Naive B cell (primary cell): Measurements from ENCODE around the gene IPO7. TPM values are rescaled to one million over a fixed set of nuclear protein-coding genes. Genes with fewer than 3 reads are reported as not detected.
"Not testable (repeated sequence)": the region's sequence is repeated elsewhere in the genome, so short reads cannot be mapped to it uniquely, and the experiment has no call there.

Experiments used
- ATAC-seq, 2 donors: fragments of 150-1000 bp; cut with Tn5 transposase; 2 replicates each; pipeline ENCODE4 v1.10.0; 2021; ENCODE audit warnings: low read depth in 2 of 2, mild to moderate bottlenecking in 2 of 2, moderate library complexity in 2 of 2
- DNase-seq: peaks from one replicate; pipeline ENCODE4 v3.0.0; 2022
- H3K27ac Mint-ChIP-seq, 6 donors: one replicate each; pipeline ENCODE4 v1.8.0; 2020 to 2022; ENCODE audit warnings: mild to moderate bottlenecking in 6 of 6, mixed read lengths in 6 of 6, moderate library complexity in 5 of 6, inconsistent platforms in 2 of 6
- H3K27me3 Mint-ChIP-seq, 3 donors: one replicate each; pipeline ENCODE4 v1.8.0; 2021 to 2022; ENCODE audit warnings: mixed read lengths in 3 of 3, mild to moderate bottlenecking in 1 of 3
- H3K36me3 Mint-ChIP-seq, 2 donors: one replicate each; pipeline ENCODE4 v1.8.0; 2020 to 2022; ENCODE audit warnings: mixed read lengths in 2 of 2, inconsistent platforms in 1 of 2, mild to moderate bottlenecking in 1 of 2
- H3K4me1 Mint-ChIP-seq, 3 donors: one replicate each; pipeline ENCODE4 v1.8.0; 2020 to 2022; ENCODE audit warnings: mixed read lengths in 3 of 3, inconsistent platforms in 1 of 3, mild to moderate bottlenecking in 1 of 3, moderate library complexity in 1 of 3
- H3K4me3 Mint-ChIP-seq, 8 donors: one replicate each; pipeline ENCODE4 v1.8.0; 2020 to 2022; ENCODE audit warnings: mild to moderate bottlenecking in 8 of 8, mixed read lengths in 8 of 8, moderate library complexity in 8 of 8, inconsistent platforms in 2 of 8
- H3K9me3 Mint-ChIP-seq, 7 donors: one replicate each; pipeline ENCODE4 v1.8.0; 2020 to 2022; ENCODE audit warnings: mixed read lengths in 7 of 7, mild to moderate bottlenecking in 5 of 7, inconsistent platforms in 2 of 7, moderate library complexity in 1 of 7
- polyA plus RNA-seq, 6 donors: library from polyadenylated mRNA; unstranded; fragments of 300-500 nt; fragmentation: Illumina TruSeq; gene quantifications; one replicate each; pipeline ENCODE4 v1.2.3, GENCODE V29; 2021; ENCODE audit warnings: low read depth in 6 of 6

The IPO7 gene
- polyA plus RNA-seq, 6 donors from 2014 or later = 3.8 to 33.4 (median 5.5) TPM

DNA sequence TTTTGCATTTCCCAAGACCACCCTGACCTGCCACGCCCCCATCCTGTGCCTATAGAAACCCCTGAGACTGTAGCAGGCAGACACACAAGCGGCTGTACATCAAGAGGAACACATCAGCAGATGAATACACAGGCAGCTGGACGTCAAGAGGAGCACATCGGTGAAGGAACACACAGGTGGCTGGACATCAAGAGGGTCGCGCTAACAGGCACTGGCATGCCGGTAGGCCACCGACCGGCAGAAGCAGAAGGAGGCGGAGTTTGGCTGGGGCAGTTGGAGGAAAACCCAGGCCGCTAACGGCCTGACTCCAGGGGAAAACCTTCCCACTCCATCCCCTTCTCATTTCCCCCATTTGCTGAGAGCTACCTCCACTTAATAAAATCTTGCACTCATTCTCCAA is 5.4 kb upstream of the IPO7 start:
- Mint-ChIP-seq H3K27me3 (no peaks in the 10 kb centered on the region), H3K27ac (peak overlapping the region in 1 of 6 donors; percentile 2), H3K4me1 (peaks cover under 1 to 4% (median under 1%) of the 10 kb centered on the region in 3 donors), H3K9me3 (no peaks in the 10 kb centered on the region), H3K4me3 (peak overlapping the region in 1 of 8 donors; percentile 30), H3K36me3 (no peaks in the 10 kb centered on the region)
- no peak for ATAC-seq
- no peak for DNase-seq

DNA sequence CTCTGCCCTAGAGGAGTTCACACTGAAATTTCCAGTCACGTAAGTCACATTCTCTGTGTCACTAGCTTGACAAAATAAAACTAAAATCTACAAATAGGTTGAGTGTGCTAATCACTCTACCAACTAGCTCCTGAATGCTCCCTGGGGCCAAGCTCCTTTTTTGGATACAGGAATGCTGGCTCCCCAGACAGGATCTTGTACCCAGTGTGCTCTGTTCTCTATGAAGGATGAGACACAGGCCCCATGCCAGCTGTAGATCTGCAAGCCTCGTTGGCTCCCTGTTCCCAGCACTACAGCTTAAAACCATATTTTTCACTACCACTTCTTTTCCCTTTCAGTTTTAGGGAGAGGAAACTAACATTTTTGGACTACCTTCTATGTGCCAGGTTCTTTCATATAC is 3.7 kb upstream of the IPO7 start:
- Mint-ChIP-seq H3K9me3 (no peaks in the 10 kb centered on the region), H3K36me3 (no peaks in the 10 kb centered on the region), H3K4me1 (peaks cover 13 to 18% (median 17%) of the 10 kb centered on the region in 3 donors), H3K4me3 (peak overlapping the region in 1 of 8 donors; percentile 41), H3K27me3 (no peaks in the 10 kb centered on the region), H3K27ac (no peak overlapping the region)
- DNase-seq (no peak), ATAC-seq (no peak)

GRCh38 chr11:9385327-9385899 is 961 bp downstream of the IPO7 start:
- no peaks in the 10 kb centered on the region for H3K27me3 Mint-ChIP-seq
- DNase-seq (no peak), ATAC-seq (no peak)
- peaks cover 27 to 43% (median 38%) of the 10 kb centered on the region in 3 donors for H3K4me1 Mint-ChIP-seq
- peak overlapping the region in 5 of 6 donors; percentile 92 to 97 (median 95) for H3K27ac Mint-ChIP-seq
- H3K9me3 Mint-ChIP-seq = no peaks in the 10 kb centered on the region
- peak overlapping the region; percentile 93 to 99 (median 97) for H3K4me3 Mint-ChIP-seq
- no peaks in the 10 kb centered on the region for H3K36me3 Mint-ChIP-seq

DNA sequence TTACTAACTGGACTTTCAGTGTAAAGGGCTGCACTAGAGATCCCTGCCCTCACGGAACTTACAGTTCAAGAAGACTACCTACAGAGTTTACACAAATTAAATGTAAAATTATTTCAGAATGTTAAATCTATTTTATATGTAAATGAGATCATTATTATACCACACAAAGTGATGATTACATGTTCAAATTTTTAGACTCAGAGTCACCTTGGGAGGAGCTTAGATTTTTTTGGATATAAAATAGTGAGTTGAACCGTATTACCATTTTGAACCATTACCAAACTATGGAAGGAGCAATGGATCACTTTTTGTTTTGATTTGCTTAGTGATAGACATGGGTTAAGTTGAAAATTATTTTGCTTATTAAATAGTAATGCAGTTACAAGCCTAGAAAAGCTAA is 1.6 kb downstream of the IPO7 start:
- peak overlapping the region in 6 of 8 donors; percentile 93 to 99 (median 97) for H3K4me3 Mint-ChIP-seq

GRCh38 chr11:9386901-9387300 is 2.4 kb downstream of the IPO7 start:
- ATAC-seq (no peak), DNase-seq (no peak)
- H3K36me3 Mint-ChIP-seq = no peaks in the 10 kb centered on the region
- peak overlapping the region; percentile 1 to 90 (median 56) for H3K27ac Mint-ChIP-seq
- no peaks in the 10 kb centered on the region for H3K27me3 Mint-ChIP-seq
- no peaks in the 10 kb centered on the region for H3K9me3 Mint-ChIP-seq
- H3K4me1 Mint-ChIP-seq = peaks cover 27 to 46% (median 38%) of the 10 kb centered on the region in 3 donors
- peak overlapping the region in 6 of 8 donors; percentile 2 to 75 (median 54) for H3K4me3 Mint-ChIP-seq

More for the DNA sequence above, 1.6 kb downstream of the IPO7 start:
- H3K27me3 Mint-ChIP-seq = no peaks in the 10 kb centered on the region
- no peak overlapping the region for H3K27ac Mint-ChIP-seq
- H3K9me3 Mint-ChIP-seq = no peaks in the 10 kb centered on the region
- H3K4me1 Mint-ChIP-seq = peaks cover 27 to 44% (median 38%) of the 10 kb centered on the region in 3 donors
- no peaks in the 10 kb centered on the region for H3K36me3 Mint-ChIP-seq
- no peak for ATAC-seq
- DNase-seq = no peak

DNA sequence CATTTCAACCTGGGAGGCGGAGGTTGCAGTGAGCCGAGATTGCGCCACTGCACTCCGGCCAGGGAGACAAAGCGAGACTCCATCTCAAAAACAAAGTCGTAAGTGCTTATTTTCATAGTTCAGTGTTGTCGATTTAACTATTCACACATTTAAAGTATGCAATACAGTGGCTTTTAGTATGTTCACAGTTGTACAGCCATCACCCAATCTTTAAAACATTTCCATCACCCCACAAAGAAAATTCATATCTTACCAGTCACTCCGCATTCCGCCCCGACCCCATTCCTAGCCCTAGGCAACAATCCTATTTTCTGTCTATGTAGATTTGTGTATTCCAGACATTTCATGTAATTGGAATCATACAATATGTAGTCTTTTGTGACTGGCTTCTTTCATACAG is 11.9 kb downstream of the IPO7 start:
- peaks cover 33 to 52% (median 45%) of the 10 kb centered on the region in 3 donors for H3K4me1 Mint-ChIP-seq
- H3K27me3 Mint-ChIP-seq = no peaks in the 10 kb centered on the region
- DNase-seq (no peak), ATAC-seq (no peak)
- peak overlapping the region in 2 of 8 donors; percentile 21 to 56 for H3K4me3 Mint-ChIP-seq
- H3K27ac Mint-ChIP-seq = peak overlapping the region in 1 of 6 donors; percentile 57
- no peaks in the 10 kb centered on the region for H3K9me3 Mint-ChIP-seq
- no peaks in the 10 kb centered on the region for H3K36me3 Mint-ChIP-seq

GRCh38 chr11:9396752-9397151 is 12.3 kb downstream of the IPO7 start:
- no peaks in the 10 kb centered on the region for H3K27me3 Mint-ChIP-seq
- DNase-seq = no peak
- no peak for ATAC-seq
- H3K4me1 Mint-ChIP-seq = peaks cover 33 to 52% (median 46%) of the 10 kb centered on the region in 3 donors
- H3K36me3 Mint-ChIP-seq = no peaks in the 10 kb centered on the region
- H3K4me3 Mint-ChIP-seq = peak overlapping the region in 1 of 8 donors; percentile 56
- H3K27ac Mint-ChIP-seq = peak overlapping the region in 1 of 6 donors; percentile 57
- no peaks in the 10 kb centered on the region for H3K9me3 Mint-ChIP-seq

GRCh38 chr11:9397746-9398680 is 13.6 kb downstream of the IPO7 start:
- no peak for DNase-seq
- peak overlapping the region in 5 of 6 donors; percentile 2 to 61 (median 42) for H3K27ac Mint-ChIP-seq
- H3K4me1 Mint-ChIP-seq = peaks cover 30 to 53% (median 41%) of the 10 kb centered on the region in 3 donors
- peak overlapping the region in 1 of 8 donors; percentile 24 for H3K4me3 Mint-ChIP-seq
- no peaks in the 10 kb centered on the region for H3K27me3 Mint-ChIP-seq
- no peak for ATAC-seq
- no peaks in the 10 kb centered on the region for H3K9me3 Mint-ChIP-seq
- no peaks in the 10 kb centered on the region for H3K36me3 Mint-ChIP-seq

- ATAC-seq = no peak
- H3K4me3 Mint-ChIP-seq = no peak overlapping the region
- H3K9me3 Mint-ChIP-seq = no peaks in the 10 kb centered on the region
- H3K36me3 Mint-ChIP-seq = no peaks in the 10 kb centered on the region
- peaks cover 27 to 45% (median 38%) of the 10 kb centered on the region in 3 donors for H3K4me1 Mint-ChIP-seq
- no peak for DNase-seq
- H3K27ac Mint-ChIP-seq = peak overlapping the region in 5 of 6 donors; percentile 1 to 68 (median 16)
- H3K27me3 Mint-ChIP-seq = no peaks in the 10 kb centered on the region
These were observed 15.0 kb downstream of the IPO7 start for GRCh38 chr11:9399466-9399865.

- Mint-ChIP-seq H3K27ac (peak overlapping the region in 1 of 6 donors; percentile 39), H3K4me1 (peaks cover 22 to 40% (median 29%) of the 10 kb centered on the region in 3 donors), H3K36me3 (peaks cover 0 to 12% of the 10 kb centered on the region in 2 donors)
- not testable (repeated sequence) for ATAC-seq, H3K4me3 Mint-ChIP-seq, H3K27me3 Mint-ChIP-seq, H3K9me3 Mint-ChIP-seq, DNase-seq
These were observed 17.4 kb downstream of the IPO7 start for GRCh38 chr11:9401884-9402283.

DNA sequence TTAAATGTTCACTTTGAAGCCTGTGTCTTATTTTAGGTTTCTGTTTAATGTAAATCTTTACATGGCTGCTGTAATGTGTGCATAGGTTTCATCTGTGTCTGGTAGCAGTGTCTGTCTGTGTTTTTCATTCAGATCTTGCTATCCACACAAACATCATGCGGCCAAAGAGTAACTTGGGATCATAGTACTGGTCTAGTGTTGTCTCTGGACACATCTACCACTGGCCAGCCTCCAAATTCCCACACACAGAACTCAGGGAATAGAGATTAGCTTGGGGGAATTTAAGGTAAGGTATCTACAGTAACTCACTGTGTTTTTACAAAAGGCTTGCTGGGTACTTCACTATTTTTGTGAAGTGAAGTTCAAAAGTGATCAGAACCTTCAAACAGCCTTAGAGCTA is 44.3 kb downstream of the IPO7 start:
- Mint-ChIP-seq H3K36me3 (peaks cover 11 to 17% of the 10 kb centered on the region in 2 donors), H3K27ac (peak overlapping the region in 2 of 6 donors; percentile 17 to 33), H3K27me3 (no peaks in the 10 kb centered on the region), H3K4me1 (no peaks in the 10 kb centered on the region), H3K4me3 (no peak overlapping the region), H3K9me3 (no peaks in the 10 kb centered on the region)
- DNase-seq = no peak
- ATAC-seq = no peak

GRCh38 chr11:9438611-9439010 is 54.2 kb downstream of the IPO7 start:
- Mint-ChIP-seq H3K27me3 (no peaks in the 10 kb centered on the region), H3K4me3 (no peak overlapping the region), H3K4me1 (no peaks in the 10 kb centered on the region), H3K36me3 (peaks cover 27 to 40% of the 10 kb centered on the region in 2 donors), H3K27ac (no peak overlapping the region), H3K9me3 (no peaks in the 10 kb centered on the region)
- ATAC-seq (no peak), DNase-seq (no peak)

GRCh38 chr11:9446230-9446629 is 61.8 kb downstream of the IPO7 start:
- Mint-ChIP-seq H3K4me1 (no peaks in the 10 kb centered on the region), H3K4me3 (no peak overlapping the region), H3K9me3 (peaks cover 0 to 6% (median 2%) of the 10 kb centered on the region in 7 donors), H3K27me3 (no peaks in the 10 kb centered on the region), H3K36me3 (peaks cover 7 to 14% of the 10 kb centered on the region in 2 donors), H3K27ac (peak overlapping the region in 2 of 6 donors; percentile 7 to 46)
- ATAC-seq (no peak), DNase-seq (no peak)
